WI38 (cell line): ENCODE measurements around the gene STX2.
"Not testable (repeated sequence)": the region's sequence is repeated elsewhere in the genome, so short reads cannot be mapped to it uniquely, and the experiment has no call there.

Source experiments
- H3K4me3 ChIP-seq: 2 replicates; pipeline ENCODE4 v1.5.1; 2011; ENCODE audit warnings: low read depth, mild to moderate bottlenecking, control low read depth, low read length
- TF ChIP-seq, protein P1 (sequence below): IDR thresholded peaks from 2 replicates; pipeline ENCODE4 v1.5.1; 2012; ENCODE audit warnings: low read depth, mild to moderate bottlenecking, control low read depth, low read length

Gene STX2

DNA sequence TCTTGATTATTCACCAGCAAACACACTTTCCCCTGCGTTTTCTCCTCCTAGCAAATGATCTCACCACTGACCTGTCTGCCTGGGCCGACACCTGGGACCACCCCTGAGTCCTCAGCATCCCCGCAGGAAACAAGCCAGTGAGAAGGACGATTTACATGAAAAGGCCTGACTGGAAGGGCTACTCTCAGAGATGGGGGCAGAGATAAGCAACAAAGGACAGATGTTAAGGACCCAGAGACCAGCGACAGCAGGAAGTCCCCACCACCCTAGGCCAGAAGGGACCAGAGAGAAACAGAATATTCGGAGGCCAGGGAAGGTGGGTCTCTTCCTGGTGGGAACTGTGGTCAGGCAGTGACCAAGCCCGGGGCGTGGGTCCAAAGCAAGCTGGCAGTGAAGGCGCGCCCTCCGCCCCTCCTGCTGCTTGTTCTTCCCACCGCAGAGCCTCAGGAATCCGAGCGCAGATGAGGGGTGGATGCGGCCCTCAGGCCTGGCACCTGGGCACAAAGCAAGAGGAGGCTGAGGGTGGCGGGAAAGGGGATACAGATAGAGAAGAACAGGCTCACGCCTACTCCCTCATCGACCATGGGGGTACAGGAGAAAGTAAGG is 55.8 kb downstream of the STX2 start:
- TF ChIP-seq, protein P1, sequence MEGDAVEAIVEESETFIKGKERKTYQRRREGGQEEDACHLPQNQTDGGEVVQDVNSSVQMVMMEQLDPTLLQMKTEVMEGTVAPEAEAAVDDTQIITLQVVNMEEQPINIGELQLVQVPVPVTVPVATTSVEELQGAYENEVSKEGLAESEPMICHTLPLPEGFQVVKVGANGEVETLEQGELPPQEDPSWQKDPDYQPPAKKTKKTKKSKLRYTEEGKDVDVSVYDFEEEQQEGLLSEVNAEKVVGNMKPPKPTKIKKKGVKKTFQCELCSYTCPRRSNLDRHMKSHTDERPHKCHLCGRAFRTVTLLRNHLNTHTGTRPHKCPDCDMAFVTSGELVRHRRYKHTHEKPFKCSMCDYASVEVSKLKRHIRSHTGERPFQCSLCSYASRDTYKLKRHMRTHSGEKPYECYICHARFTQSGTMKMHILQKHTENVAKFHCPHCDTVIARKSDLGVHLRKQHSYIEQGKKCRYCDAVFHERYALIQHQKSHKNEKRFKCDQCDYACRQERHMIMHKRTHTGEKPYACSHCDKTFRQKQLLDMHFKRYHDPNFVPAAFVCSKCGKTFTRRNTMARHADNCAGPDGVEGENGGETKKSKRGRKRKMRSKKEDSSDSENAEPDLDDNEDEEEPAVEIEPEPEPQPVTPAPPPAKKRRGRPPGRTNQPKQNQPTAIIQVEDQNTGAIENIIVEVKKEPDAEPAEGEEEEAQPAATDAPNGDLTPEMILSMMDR, result no peak
- no peak overlapping the region for H3K4me3 ChIP-seq

DNA sequence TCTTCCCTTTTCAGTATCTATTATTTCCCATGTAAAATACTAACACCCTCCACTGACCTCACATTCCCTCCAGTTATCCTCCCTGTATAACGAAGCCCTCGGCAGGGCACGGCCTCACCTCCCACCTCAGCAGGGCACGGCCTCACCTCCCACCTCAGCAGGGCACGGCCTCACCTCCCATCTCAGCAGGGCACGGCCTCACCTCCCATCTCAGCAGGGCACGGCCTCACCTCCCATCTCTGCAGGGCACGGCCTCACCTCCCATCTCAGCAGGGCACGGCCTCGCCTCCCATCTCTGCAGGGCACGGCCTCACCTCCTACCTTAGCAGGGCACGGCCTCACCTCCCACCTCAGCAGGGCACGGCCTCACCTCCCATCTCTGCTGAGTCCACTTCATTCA is 56.8 kb downstream of the STX2 start:
- H3K4me3 ChIP-seq, result not testable (repeated sequence)

DNA sequence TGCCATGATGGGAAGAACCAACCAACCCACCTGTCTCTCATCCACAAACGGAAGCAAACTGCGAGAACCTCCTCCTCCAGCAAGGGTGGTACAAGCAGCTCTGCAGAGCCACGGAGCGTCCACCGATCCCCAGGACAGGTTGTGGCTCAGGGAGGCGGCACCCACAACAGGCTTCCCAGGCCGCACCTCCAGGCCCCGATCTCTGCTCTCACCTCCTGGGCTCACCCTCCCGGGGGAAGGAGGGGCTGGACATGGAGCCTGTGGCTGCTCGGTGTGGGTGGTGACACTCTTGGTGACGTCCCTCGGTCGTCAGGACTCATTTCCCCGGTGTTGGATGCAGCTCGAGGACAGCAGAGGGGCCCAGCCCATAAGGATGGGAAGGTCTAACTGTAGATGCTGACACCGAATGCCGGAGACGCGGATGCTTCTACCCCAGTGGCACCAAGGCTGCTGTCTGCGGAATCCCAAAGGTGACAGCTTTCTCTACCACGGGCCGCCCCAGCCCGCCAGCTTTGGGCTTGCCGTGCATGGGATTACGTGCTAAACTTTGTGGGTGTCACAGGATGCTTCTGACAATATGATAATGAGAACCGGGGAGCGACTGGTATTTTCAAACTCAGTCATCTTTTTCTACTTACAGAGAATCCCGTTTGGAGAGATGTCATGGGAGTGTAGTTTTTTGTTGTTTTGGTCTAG is 58.0 kb downstream of the STX2 start:
- H3K4me3 ChIP-seq, result no peak overlapping the region
- TF ChIP-seq, protein P1, result no peak

DNA sequence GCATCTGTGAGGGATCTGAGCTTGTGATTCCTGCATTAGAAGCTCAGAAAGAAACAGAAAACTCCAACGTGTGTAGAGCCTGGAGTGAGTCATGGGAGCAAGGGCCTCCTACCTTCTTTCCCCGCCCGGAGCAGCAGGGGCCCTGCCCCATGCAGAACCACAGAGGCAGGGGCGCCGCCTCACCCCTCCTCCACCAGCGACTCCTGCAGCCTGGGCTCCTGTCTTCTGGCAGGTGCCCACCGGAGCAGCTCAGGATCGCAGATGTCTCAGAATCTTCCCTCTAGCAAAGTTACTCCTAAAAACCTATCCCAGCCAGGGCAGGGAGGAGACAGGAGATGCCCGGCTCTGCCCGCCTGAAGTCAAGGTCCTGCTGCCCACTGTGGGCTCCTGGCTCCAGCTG is 58.7 kb downstream of the STX2 start:
- TF ChIP-seq, protein P1, result no peak
- H3K4me3 ChIP-seq, result no peak overlapping the region

DNA sequence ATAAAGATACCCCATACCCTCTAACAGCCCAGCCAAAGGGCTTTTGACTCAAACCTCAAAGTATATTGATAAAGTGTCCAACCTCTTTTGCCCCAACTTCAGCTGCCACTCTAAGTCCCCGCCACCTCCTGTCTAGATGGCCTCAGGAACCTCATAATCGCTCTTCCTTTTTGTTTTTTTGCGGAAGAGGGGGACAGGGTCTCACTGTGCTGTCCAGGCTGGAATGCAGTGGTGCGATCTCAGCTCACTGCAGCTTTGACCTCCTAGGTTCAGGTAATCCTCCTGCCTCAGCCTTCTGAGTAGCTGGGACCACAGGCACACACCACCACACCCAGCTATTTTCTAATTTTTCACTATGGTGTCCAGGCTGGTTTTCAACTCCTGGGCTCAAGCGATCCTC is 60.3 kb downstream of the STX2 start:
- TF ChIP-seq, protein P1, result no peak
- H3K4me3 ChIP-seq, result no peak overlapping the region

DNA sequence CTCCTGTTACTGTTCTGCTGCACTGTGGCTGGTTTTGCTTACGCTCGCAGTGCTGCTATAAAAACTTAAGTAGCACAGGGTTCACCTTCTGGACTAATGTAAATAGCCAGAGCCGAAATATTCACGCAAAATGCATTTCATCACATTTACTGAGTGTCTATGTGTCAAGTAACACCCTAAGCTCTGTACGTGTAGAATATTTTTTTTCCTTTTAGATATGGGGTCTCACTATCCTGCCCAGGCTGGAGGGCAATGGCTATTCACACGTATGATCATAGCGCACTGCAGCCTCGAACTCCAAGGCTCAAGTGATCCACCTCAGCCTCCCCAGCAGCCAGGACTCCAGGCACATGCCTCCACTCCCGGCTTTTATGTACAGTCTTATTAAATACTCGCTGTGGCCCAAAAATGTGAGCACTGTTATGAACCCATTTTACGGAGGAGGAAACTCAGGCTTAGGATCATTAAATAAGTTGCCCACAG is 62.2 kb downstream of the STX2 start:
- TF ChIP-seq, protein P1, result no peak
- peak overlapping the region; percentile 41 for H3K4me3 ChIP-seq

DNA sequence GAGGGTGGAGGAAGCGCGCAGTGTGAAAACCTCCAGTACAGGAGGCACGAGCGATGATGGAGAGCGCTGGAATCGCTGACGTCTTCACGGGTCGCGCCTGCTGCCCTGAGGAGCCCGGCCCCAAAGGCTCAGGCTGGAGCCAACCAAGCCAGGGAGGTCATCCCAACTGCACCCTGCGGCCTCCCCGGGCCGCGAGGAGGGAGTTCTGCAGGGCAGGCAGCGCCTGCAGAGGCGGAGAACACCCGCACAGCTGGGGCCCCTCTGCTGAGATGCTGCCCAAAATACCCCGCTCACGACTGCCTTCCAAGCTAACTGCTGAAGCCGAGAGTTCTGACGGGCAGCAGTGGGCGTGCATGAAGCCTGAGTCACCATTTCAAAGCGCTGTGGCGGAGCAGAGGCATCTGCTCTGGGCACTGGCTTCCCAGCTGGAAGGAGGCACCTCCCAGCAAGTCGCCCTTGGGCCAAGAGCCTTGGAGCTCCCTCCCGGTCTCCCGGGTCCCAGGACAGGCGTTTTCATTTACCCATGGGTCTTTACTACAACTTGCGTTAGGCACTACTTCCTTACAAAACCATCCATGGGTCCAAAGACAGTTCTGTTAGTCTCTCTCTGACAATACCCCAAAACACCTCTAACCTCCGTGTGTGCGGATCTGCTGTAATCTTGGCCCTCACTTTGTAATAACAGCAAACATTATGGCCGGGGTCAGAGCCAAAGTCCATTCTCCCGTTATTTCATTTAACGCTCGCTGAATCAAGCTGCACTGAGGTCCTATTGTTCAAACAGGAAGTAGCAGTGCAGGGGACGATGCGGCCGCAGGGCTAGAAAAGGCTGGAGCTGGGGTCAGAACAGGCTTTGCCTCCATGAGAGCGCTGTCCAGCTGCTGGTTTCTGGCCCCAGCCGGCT is 62.8 kb downstream of the STX2 start:
- H3K4me3 ChIP-seq, result peak overlapping the region; percentile 41
- TF ChIP-seq, protein P1, result no peak
